ENCODE data around the gene BTBD8. TPM values are rescaled to one million over a fixed set of nuclear protein-coding genes. Genes with fewer than 3 reads are reported as not detected.

Gene BTBD8
- total RNA-seq, 2 donors from 2014 or later, result 6.3 to 15.7 TPM

DNA sequence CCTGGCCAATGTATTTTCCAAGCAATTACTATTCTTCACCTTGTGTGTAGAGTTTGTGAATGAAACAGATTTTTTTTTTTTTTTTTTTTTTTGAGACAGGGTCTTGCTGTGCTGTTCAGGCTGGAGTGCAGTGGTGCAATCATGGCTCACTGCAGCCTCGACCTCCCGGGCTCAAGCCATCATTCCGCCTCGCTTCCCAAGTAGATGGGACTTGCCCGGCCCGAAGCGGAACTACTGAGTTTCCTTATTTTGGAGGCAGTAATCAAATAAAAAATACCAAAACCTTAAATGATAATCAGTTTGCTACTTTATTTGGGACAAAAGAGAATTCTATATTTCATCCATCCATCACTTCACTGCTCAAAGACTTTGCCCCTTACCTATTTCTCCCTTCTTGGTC, 704 bp upstream of the BTBD8 start:
- Histone ChIP-seq H3K9me3 (no peaks in the 10 kb centered on the region), H3K27me3 (replicated peaks; ENCODE audit: insufficient read depth) (no peaks in the 10 kb centered on the region), H3K27ac (peak overlapping the region in 1 of 2 donors; percentile 82), H3K4me1 (replicated peaks) (no peaks in the 10 kb centered on the region), H3K4me3 (peak overlapping the region in 1 of 2 donors; percentile 63), H3K36me3 (no peaks in the 10 kb centered on the region)
- 96% methylated on average over 7 of the region's 7 CpGs for whole genome bisulfite sequencing
- TF ChIP-seq, protein P1, sequence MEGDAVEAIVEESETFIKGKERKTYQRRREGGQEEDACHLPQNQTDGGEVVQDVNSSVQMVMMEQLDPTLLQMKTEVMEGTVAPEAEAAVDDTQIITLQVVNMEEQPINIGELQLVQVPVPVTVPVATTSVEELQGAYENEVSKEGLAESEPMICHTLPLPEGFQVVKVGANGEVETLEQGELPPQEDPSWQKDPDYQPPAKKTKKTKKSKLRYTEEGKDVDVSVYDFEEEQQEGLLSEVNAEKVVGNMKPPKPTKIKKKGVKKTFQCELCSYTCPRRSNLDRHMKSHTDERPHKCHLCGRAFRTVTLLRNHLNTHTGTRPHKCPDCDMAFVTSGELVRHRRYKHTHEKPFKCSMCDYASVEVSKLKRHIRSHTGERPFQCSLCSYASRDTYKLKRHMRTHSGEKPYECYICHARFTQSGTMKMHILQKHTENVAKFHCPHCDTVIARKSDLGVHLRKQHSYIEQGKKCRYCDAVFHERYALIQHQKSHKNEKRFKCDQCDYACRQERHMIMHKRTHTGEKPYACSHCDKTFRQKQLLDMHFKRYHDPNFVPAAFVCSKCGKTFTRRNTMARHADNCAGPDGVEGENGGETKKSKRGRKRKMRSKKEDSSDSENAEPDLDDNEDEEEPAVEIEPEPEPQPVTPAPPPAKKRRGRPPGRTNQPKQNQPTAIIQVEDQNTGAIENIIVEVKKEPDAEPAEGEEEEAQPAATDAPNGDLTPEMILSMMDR (IDR thresholded peaks at IDR 0.05), result no peak
- TF ChIP-seq POLR2AphosphoS5 (IDR thresholded peaks at IDR 0.05) (no peak), POLR2A (IDR thresholded peaks at IDR 0.05) (no peak)
- intact Hi-C loops (cut with DNase I), result no loop called here
- DNase-seq (ENCODE audit: low spot score), result no peak

DNA sequence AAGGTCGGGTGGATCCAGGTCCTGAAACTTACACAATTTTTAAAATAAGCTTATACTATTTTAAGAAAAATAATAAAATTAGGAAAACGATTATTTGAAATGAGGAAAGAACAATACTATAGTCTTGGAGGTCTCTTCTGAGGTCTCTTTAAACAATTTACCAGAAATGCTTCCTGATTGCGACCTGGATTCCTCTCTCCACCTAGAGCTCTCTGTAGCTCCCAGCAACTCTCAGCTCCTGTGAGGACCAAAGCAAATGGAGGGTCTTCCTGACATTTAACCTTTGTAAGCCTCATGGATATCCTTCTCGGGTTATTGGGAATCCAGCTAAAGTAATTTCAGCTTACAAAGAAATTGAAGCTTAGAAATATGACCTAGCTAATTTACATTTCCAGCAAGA, 886 bp downstream of the BTBD8 start:
- no peaks in the 10 kb centered on the region for H3K36me3 ChIP-seq
- TF ChIP-seq, protein P1 (IDR thresholded peaks at IDR 0.05), result no peak
- TF ChIP-seq POLR2A (IDR thresholded peaks at IDR 0.05) (no peak), POLR2AphosphoS5 (IDR thresholded peaks at IDR 0.05) (no peak)
- intact Hi-C loops (cut with DNase I), result no loop called here
- peak overlapping the region; percentile 71 to 82 for H3K27ac ChIP-seq
- no peaks in the 10 kb centered on the region for H3K9me3 ChIP-seq
- H3K4me3 ChIP-seq, result peak overlapping the region; percentile 57 to 63
- 26% methylated on average over 4 of the region's 4 CpGs for WGBS
- H3K4me1 ChIP-seq (replicated peaks), result no peaks in the 10 kb centered on the region
- H3K27me3 ChIP-seq (replicated peaks; ENCODE audit: insufficient read depth), result no peaks in the 10 kb centered on the region
- DNase-seq (ENCODE audit: low spot score), result no peak

DNA sequence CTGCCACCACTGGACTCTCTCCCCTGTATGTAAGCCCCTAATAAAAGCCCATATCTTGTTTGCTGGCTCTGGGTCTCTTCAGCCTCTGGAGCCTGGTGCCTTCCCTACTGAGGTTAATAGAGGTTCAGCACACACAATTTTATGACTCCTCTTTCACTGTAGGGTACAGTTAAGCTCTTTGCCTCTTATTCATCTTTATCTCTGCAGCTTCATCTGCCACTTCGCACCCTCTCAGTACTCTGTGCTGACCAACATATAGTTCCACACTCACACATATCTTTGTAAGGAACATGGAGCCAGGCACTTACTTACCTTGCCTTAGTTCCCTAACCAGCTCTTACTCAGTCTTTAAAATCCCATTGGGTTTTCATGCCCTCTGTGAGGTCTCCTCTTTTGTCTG, 4.5 kb downstream of the BTBD8 start:
- WGBS, result 83% methylated on average over 1 of the region's 1 CpG
- Histone ChIP-seq H3K4me3 (no peak overlapping the region), H3K27me3 (replicated peaks; ENCODE audit: insufficient read depth) (no peaks in the 10 kb centered on the region), H3K27ac (no peak overlapping the region), H3K9me3 (no peaks in the 10 kb centered on the region), H3K36me3 (no peaks in the 10 kb centered on the region), H3K4me1 (replicated peaks) (no peaks in the 10 kb centered on the region)
- intact Hi-C loops (cut with DNase I), result no loop called here
- TF ChIP-seq, protein P1 (IDR thresholded peaks at IDR 0.05), result no peak
- TF ChIP-seq POLR2A (IDR thresholded peaks at IDR 0.05), result no peak
- no peak for TF ChIP-seq POLR2AphosphoS5 (IDR thresholded peaks at IDR 0.05)
- DNase-seq (ENCODE audit: low spot score), result no peak

DNA sequence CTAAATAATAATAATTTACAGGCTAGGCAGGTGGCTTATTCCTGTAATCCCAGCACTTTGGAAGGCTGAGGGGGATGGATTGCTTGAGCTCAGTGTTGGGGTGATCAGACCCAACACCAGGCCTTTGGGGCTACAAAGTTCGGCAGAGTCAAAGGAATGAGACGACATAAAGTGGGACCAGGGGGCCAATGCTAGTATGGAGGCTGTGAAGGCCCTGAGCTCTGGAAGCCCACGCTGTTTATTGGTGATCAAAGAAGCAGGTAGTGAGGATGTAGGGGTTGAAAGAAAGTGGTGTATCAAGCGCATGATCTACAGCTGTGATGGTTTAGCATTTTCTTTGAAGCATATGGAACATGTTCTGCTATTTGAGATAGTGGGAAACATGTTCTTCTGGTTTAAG, 5.6 kb downstream of the BTBD8 start:
- H3K36me3 ChIP-seq, result no peaks in the 10 kb centered on the region
- no peak overlapping the region for H3K27ac ChIP-seq
- no peaks in the 10 kb centered on the region for H3K27me3 ChIP-seq (replicated peaks; ENCODE audit: insufficient read depth)
- TF ChIP-seq POLR2AphosphoS5 (IDR thresholded peaks at IDR 0.05) (no peak), POLR2A (IDR thresholded peaks at IDR 0.05) (no peak)
- TF ChIP-seq, protein P1 (IDR thresholded peaks at IDR 0.05), result no peak
- no peaks in the 10 kb centered on the region for H3K9me3 ChIP-seq
- H3K4me3 ChIP-seq, result no peak overlapping the region
- 94% methylated on average over 4 of the region's 4 CpGs for WGBS
- no peaks in the 10 kb centered on the region for H3K4me1 ChIP-seq (replicated peaks)
- DNase-seq (ENCODE audit: low spot score), result no peak
- intact Hi-C loops (cut with DNase I), result no loop called here

DNA sequence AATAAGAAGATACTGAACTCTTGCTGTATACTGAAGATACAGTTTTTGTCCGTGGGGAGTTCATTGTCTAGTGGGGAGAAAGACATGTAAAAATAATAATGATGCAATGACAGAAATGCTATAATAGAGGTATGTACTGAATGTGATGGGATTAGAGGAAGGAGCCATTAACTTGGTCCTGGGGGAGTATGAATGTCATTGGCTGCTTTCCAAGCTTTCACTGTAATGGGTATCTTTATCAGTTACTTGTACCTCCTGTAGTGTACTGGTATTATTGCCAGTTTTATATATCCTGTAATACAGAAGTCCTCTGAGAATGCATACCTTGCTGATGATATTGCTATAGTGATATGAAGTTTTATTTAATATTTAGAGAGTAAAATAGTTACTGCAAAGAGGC, 7.4 kb downstream of the BTBD8 start:
- 71% methylated on average over 1 of the region's 1 CpG for WGBS
- no peak for DNase-seq (ENCODE audit: low spot score)
- intact Hi-C loops (cut with DNase I), result no loop called here
- Histone ChIP-seq H3K27ac (no peak overlapping the region), H3K9me3 (no peaks in the 10 kb centered on the region), H3K27me3 (replicated peaks; ENCODE audit: insufficient read depth) (no peaks in the 10 kb centered on the region), H3K4me3 (no peak overlapping the region), H3K4me1 (replicated peaks) (no peaks in the 10 kb centered on the region), H3K36me3 (no peaks in the 10 kb centered on the region)
- TF ChIP-seq, protein P1 (IDR thresholded peaks at IDR 0.05), result no peak
- TF ChIP-seq POLR2A (IDR thresholded peaks at IDR 0.05) (no peak), POLR2AphosphoS5 (IDR thresholded peaks at IDR 0.05) (no peak)

All from prostate gland (tissue), 2 donors.